HepG2 (cell line): ENCODE data around the gene TRIM3. TPM values are rescaled to one million over a fixed set of nuclear protein-coding genes. Genes with fewer than 3 reads are reported as not detected.

Source experiments
- FOXP1 ChIP-seq, 2 experiments: fragments of 450-650 bp in 1 of 2; IDR thresholded peaks; 2 replicates each; pipeline ENCODE4 v1.6.1; 2017 to 2018; ENCODE audit warnings: antibody characterized with exemption in 1 of 2
- HDAC2 ChIP-seq: sonication (generic); formaldehyde crosslinking; IDR thresholded peaks from 2 replicates; pipeline ENCODE4 v1.4.0; 2020; ENCODE audit warnings: missing genetic modification reagents
- MLLT10 ChIP-seq: sonication (generic); formaldehyde crosslinking; IDR thresholded peaks from 2 replicates; pipeline ENCODE4 v1.4.0; 2020; ENCODE audit warnings: missing genetic modification reagents
- RCOR2 ChIP-seq: IDR thresholded peaks from 2 replicates; pipeline ENCODE4 v1.6.1; 2016; ENCODE audit warnings: missing biosample characterization, missing genetic modification reagents
- SAP130 ChIP-seq: IDR thresholded peaks from 2 replicates; pipeline ENCODE4 v1.6.1; 2016; ENCODE audit warnings: low read depth
- SP2 ChIP-seq: sonication (generic); formaldehyde crosslinking; IDR thresholded peaks from 2 replicates; pipeline ENCODE4 v1.5.1; 2020; ENCODE audit warnings: mild to moderate bottlenecking, missing genetic modification reagents
- ZNF138 ChIP-seq: sonication (generic); formaldehyde crosslinking; IDR thresholded peaks from 2 replicates; pipeline ENCODE4 v1.5.0; 2020; ENCODE audit warnings: mild to moderate bottlenecking, low read depth, missing genetic modification reagents
- ZNF546 ChIP-seq: sonication (generic); formaldehyde crosslinking; conservative IDR thresholded peaks from 2 replicates; pipeline ENCODE4 v1.8.1; 2023; ENCODE audit warnings: mild to moderate bottlenecking, missing genetic modification reagents
- ZSCAN12 ChIP-seq: sonication (generic); formaldehyde crosslinking; IDR thresholded peaks from 2 replicates; pipeline ENCODE4 v1.9.0; 2021; ENCODE audit warnings: mild to moderate bottlenecking, missing genetic modification reagents
- polyA plus RNA-seq, 8 experiments: library from polyadenylated mRNA; depleted of rRNA in 3 of 8; stranded (reverse) in 7 of 8; unstranded in 1 of 8; fragments of >200 nt; fragmentation: Illumina TruSeq in 4 of 8; extraction: Trizol in 4 of 8; gene quantifications; 2 replicates each; pipeline versions ENCODE4 v1.2.1 to v1.2.3, GENCODE V29; 2011 to 2016; ENCODE audit warnings: low read depth in 4 of 8, missing spikeins in 1 of 8, mixed read lengths in 1 of 8; ENCODE audit not compliant: insufficient read depth in 1 of 8
- total RNA-seq, 5 experiments: library from RNA; depleted of rRNA; stranded (reverse); fragments of >200 nt; fragmentation: Illumina TruSeq; extraction: Trizol; gene quantifications; 2 replicates each; pipeline ENCODE4 v1.2.3, GENCODE V29; 2016; ENCODE audit warnings: low read depth in 1 of 5
- TF ChIP-seq, protein P1 (sequence below): sonication (generic); formaldehyde crosslinking; IDR thresholded peaks from 2 replicates; pipeline ENCODE4 v1.8.1; 2023; ENCODE audit warnings: mild to moderate bottlenecking, moderate library complexity, missing genetic modification reagents
- TF ChIP-seq, protein P2 (sequence below): IDR thresholded peaks from 2 replicates; pipeline ENCODE4 v1.6.1; 2016; ENCODE audit warnings: low read depth, control low read depth
- TF ChIP-seq, protein P3 (sequence below): sonication (generic); formaldehyde crosslinking; IDR thresholded peaks from 2 replicates; pipeline ENCODE4 v1.5.0; 2020; ENCODE audit warnings: mild to moderate bottlenecking, missing genetic modification reagents
- TF ChIP-seq, protein P4 (sequence below): IDR thresholded peaks from 2 replicates; pipeline ENCODE4 v1.4.0; 2020; ENCODE audit warnings: mild to moderate bottlenecking, missing genetic modification reagents

TRIM3 gene
- total and polyA plus RNA-seq, 2 of the 13 experiments (the other 11 are each of a cell fraction or from before 2014, with no cell fraction given), result 3.6 to 6.3 TPM

DNA sequence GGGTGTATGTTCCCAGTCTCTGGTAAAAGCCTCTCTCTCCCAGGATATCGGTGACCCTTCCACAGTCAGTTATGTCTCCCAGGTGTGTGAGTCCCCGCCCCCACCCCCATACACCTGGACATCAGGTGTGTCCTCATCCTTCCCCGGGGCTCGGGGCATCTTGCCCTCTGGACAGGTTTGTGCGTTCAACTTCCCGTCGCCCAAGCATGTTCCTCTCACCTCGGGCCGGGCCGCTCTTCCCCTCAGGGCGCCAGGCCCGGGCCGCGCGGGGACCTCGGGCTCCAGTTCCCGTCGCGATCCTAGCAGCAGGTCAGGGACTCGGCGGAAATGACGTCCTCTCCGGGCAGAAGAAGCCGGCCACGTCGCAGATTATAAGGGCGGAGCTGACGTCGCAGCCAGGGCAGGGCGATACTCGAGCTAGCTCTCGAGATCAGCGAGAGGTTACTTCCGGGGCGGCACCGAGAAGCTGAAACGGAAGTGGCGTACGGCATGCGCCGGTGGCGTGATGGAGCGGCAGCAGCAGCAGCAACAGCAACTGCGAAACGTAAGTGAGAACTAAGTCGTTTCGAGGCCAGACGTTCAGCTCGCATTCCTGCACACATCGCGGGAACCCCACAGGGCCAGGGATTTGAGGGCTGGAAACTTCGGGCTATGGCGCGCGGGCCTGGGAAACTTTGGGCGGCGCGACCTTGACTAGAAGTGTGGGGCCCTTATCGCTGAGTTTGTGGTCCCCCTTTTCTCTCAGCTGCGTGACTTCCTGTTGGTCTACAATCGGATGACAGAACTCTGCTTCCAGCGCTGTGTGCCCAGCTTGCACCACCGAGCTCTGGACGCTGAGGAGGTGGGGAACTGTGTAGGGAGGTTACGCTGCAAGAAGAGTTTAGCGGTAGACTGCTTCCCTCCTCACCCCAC, 7.5 kb upstream of the TRIM3 start, which contains the start of the genes ARFIP2 and TIMM10B (continued):
- TF ChIP-seq SAP130 (peak; percentile 95), FOXP1 (IDR thresholded peaks at IDR 0.05) (no peak), FOXP1 (CRISPR knock-in tag; IDR thresholded peaks at IDR 0.05) (no peak), RCOR2 (CRISPR knock-in tag) (no peak), ZNF546 (CRISPR knock-in tag) (no peak), ZNF138 (CRISPR knock-in tag) (0 out of 2 replicates have a peak, but pooled peaks have one; percentile 78), MLLT10 (no peak), SP2 (CRISPR knock-in tag) (peak; percentile 84), HDAC2 (CRISPR knock-in tag) (peak; percentile 59; the same call in 1 of the 2 replicates), ZSCAN12 (CRISPR knock-in tag) (no peak)
- TF ChIP-seq, protein P1, sequence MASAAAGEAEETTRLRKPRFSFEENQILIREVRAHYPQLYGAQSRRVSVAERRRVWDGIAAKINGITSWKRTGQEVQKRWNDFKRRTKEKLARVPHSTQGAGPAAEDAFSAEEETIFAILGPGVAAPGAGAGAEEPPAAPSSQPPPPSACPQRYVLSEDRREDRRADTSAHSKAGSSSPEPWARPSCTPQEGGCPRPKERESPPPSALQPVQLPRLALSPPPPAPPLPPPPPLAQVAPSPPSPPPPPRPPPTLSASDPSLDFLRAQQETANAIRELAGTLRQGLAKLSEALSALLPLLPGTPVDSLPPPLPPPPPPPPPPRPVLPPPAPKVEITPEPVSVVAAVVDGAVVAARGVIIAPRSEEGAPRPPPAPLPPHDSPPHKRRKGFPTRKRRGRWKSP (CRISPR knock-in tag), result no peak; the same call in 1 of the 2 replicates
- TF ChIP-seq, protein P2, sequence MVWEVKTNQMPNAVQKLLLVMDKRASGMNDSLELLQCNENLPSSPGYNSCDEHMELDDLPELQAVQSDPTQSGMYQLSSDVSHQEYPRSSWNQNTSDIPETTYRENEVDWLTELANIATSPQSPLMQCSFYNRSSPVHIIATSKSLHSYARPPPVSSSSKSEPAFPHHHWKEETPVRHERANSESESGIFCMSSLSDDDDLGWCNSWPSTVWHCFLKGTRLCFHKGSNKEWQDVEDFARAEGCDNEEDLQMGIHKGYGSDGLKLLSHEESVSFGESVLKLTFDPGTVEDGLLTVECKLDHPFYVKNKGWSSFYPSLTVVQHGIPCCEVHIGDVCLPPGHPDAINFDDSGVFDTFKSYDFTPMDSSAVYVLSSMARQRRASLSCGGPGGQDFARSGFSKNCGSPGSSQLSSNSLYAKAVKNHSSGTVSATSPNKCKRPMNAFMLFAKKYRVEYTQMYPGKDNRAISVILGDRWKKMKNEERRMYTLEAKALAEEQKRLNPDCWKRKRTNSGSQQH, result peak; percentile 35; the same call in 1 of the 2 replicates
- TF ChIP-seq, protein P3, sequence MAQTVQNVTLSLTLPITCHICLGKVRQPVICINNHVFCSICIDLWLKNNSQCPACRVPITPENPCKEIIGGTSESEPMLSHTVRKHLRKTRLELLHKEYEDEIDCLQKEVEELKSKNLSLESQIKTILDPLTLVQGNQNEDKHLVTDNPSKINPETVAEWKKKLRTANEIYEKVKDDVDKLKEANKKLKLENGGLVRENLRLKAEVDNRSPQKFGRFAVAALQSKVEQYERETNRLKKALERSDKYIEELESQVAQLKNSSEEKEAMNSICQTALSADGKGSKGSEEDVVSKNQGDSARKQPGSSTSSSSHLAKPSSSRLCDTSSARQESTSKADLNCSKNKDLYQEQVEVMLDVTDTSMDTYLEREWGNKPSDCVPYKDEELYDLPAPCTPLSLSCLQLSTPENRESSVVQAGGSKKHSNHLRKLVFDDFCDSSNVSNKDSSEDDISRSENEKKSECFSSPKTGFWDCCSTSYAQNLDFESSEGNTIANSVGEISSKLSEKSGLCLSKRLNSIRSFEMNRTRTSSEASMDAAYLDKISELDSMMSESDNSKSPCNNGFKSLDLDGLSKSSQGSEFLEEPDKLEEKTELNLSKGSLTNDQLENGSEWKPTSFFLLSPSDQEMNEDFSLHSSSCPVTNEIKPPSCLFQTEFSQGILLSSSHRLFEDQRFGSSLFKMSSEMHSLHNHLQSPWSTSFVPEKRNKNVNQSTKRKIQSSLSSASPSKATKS (CRISPR knock-in tag), result no peak; the same call in 1 of the 2 replicates
- TF ChIP-seq, protein P4, sequence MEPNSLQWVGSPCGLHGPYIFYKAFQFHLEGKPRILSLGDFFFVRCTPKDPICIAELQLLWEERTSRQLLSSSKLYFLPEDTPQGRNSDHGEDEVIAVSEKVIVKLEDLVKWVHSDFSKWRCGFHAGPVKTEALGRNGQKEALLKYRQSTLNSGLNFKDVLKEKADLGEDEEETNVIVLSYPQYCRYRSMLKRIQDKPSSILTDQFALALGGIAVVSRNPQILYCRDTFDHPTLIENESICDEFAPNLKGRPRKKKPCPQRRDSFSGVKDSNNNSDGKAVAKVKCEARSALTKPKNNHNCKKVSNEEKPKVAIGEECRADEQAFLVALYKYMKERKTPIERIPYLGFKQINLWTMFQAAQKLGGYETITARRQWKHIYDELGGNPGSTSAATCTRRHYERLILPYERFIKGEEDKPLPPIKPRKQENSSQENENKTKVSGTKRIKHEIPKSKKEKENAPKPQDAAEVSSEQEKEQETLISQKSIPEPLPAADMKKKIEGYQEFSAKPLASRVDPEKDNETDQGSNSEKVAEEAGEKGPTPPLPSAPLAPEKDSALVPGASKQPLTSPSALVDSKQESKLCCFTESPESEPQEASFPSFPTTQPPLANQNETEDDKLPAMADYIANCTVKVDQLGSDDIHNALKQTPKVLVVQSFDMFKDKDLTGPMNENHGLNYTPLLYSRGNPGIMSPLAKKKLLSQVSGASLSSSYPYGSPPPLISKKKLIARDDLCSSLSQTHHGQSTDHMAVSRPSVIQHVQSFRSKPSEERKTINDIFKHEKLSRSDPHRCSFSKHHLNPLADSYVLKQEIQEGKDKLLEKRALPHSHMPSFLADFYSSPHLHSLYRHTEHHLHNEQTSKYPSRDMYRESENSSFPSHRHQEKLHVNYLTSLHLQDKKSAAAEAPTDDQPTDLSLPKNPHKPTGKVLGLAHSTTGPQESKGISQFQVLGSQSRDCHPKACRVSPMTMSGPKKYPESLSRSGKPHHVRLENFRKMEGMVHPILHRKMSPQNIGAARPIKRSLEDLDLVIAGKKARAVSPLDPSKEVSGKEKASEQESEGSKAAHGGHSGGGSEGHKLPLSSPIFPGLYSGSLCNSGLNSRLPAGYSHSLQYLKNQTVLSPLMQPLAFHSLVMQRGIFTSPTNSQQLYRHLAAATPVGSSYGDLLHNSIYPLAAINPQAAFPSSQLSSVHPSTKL (CRISPR knock-in tag), result peak; percentile 39; the same call in 1 of the 2 replicates
